UCSD-AML1 (cell line): ENCODE data around the gene BEGAIN.
A peak's percentile ranks its signal among the peaks of the same experiment; 100 is the strongest.

Experiments used
- DNase-seq: peaks from one replicate; lab custom pipeline; 2025; ENCODE audit not compliant: unreplicated experiment; lab: John Stamatoyannopoulos, UW

BEGAIN gene

DNA sequence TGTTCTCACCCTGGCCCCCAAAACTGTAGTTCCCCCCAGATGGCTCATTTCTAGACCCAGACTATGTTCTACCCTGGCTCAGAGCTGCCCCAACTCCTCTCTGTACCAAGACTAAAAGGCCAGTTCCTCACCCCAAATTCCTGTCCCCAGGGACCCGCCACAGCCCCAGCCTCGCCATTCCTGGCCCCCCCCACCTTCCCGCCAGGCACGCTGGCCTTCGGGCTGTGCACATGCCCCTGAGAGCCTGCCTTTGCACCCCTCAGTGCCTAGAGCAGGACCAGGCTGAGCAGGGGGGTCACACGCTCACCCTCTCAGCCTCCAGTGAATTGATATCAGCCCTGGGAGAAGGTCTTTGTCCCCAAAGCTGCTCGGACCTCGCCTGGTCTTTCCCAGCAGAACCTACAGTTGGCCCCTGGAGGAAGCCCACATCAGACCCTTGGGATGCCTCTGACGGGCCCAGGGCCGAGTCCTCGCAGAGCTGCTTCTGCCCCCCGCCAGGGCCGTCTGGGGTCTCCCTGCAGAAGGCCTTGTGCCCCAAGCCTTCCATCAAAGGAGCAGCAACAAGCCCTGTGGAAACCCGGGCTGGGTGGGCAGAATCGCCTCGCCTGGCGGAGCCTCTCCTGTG lies 32.4 kb downstream of the BEGAIN start:
- DNase-seq = no peak

DNA sequence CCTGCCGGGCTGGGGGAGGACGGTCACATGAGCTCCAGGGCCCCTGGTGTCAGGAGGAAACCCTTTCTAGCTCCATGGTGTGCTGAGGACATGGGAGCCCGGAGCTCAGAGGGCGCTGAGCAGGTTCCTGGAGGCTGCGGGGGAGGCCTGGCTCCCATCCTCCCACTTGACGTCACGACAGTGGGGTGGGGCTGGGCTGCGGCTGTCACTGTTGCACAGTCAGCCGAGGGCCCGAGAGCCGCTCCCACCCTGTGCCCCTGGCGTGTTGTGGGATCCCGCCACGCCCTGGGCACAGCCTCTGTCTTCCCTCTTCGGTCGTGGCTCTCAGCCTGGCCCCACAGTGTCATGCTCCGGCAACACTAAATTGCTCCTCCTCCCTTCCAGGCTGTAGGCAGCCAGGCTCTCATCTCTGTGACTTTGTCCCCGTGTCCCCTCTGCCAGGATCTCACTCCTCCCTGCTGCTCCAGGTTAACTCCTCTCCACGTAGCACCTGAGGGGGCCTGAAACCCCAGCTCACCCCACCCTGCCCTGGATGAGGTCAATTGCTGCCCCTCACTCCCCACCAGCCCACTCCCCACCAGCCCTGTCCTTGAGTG lies 33.0 kb downstream of the BEGAIN start:
- DNase-seq = no peak

DNA sequence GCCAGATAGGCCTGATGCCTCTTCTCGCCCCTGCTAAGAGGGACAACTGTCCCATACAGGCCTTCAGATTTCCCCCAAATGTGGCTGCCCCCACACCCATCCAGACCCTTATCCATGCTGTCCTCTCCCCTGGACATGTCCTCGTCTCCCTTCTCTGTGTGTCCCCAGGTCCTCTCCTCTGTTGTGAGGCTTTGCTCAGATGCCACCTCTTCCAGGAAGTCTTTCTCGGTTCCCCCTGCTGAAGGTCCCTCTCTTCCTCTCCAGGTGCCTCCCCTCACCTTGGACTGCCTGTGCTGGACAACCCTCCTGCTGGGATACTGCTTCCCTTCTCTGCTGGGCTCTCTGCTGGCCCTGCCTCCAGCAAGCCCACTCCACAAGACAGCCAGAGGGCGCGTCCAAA lies 33.7 kb downstream of the BEGAIN start:
- no peak for DNase-seq

DNA sequence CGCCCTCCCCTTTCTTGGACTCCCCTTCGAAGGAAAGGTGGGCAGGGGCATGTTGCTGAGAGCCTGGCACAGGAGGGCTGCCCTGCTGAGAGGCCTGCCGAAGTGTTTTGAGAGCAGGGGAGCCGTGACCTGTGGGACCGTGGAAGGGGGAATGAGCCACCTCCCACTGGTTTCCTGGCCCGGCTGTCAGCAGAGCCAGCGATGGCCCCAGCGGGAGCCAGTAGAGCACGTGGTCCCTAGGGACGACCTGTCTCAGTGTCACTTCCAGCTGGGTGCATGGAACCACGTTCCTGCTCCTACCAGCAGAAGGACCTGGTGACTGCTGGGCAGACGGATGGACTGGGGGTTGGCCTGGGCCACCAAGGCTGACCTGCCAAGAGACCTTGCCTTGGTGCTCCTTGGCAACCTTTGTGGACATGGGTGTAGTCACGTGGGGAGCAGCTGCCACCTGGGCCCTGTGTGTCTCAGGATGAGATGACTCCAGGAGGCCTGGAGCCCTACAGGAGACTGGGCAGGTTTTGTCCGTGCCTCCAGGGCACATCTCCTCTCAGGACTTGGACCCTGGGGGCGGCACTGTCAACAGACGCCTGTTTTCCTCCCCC lies 34.6 kb downstream of the BEGAIN start:
- no peak for DNase-seq

DNA sequence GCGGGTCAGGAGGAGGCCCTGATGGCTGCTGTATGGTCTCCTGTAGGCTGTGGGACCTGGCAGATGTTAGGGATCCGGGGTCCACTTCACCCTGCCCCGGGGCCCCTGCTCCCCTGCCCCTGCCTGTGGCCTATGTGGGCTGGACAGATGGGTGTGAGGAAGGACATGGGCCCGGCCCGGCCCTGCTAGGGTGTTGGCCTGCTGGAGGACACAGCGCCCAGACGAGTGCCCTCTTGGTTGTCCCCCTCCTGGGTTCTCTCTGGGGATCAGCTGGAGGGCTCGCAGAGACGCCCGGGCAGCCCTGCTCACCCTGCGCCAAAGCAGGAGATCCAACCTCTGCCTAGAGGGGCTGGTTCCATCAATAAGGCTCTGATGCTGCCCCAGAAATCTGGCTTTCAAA lies 36.2 kb downstream of the BEGAIN start:
- DNase-seq = no peak

DNA sequence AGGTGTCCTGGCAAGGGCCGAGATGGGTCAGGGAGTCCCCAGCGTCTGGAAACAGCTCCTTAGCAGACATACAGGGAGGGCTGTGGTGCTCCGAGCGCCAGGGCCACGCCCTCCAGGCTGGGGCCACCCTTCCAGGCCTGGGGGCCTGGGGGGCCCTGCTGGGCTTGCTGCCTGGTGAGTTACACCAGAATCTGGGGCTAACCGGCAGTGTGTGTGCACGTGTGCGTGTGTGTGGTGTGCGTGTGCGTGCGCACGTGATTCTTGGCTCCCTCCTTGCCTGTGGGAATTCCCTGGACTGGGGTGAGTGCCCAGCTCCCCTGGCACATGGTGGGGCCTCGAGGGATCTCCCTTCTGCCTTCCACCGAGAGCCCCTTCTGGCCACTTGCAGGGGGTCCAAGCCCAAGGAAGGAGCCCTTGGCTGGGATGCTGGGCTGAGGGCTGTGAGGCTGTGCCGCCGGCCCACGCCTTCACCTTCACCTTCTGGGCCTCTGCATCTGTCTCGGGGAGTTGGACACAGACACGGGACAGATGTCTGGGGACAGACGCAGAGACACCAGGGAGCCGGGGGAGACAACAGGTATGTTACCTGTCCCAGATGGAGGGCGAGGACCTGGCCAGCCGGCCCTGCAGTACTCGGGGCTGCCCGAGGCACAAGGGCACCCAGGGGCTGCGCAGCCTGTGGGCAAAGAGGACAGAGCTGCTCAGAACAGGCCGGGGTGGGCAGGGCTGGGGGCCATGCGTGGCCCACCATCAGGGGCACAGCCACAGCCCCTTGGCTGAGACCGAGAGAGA lies 37.2 kb downstream of the BEGAIN start:
- DNase-seq = no peak

DNA sequence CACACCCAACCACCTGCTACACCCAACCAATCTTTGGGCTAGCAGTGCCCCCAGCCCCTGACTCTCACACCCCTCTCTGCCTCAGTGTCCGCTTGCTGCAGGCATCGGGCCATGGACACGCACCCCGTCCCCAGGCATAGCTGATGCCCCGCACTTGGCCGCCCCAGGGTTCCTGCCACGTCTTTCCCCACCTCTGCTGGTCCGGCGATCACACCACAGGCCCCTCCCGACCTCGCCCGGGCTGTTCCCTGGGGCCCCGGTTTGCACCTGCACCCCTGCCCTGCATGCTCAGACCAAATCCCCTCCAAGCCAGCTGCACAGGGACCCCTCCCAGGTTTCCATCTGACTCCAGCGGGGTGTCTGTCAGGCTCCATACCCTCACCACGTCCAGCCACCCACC lies 38.3 kb downstream of the BEGAIN start:
- DNase-seq = no peak

DNA sequence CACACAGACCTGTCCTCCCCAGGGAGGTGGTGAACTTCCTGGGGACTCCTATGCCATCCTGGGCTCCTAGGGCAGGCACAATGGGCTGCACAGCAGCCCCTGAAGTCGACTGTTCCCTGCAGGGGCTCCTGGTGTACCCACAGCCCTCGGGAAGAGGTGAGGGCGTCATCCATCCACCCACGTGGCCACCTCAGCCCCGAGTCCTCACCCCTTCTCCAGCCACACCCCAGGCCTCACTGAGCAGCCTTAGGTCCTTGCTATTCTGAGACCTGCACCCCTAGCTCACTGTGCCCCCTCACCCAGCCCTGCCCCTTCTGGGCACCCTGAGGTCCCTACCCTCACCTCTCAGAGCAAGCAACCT lies 38.9 kb downstream of the BEGAIN start:
- no peak for DNase-seq

DNA sequence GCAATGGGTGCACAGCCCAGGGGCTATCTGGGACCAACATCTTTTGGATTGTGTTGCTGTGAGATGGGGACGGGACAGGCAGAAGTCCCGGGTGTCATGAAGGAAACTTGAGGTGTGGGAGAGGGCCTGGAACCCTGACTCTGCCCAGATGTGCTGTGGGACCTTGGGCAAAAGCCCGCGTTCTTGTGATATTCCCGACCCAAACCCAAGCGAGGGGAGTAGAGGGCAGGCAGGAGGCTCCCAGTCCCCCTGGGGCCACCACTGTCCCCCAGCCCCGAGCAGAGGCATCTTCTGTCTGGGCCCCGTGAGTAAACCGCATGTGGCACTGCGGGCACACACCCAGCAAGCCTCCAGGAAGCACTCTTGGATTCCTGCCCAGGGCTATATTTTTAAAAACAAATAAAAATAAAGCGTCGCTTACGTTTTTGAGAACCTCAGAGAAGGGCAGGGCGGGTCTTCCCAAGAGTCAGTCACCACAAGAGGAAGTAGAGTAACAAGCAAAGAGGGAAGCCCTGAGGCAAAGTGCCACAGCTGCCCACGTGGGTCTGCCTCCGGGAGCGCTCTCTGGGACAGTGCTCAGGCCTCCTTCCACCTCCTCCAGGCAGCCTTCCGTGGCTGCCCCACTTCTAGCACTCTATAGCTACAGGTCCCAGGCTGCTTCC lies 39.5 kb downstream of the BEGAIN start:
- DNase-seq = peak; percentile 64

DNA sequence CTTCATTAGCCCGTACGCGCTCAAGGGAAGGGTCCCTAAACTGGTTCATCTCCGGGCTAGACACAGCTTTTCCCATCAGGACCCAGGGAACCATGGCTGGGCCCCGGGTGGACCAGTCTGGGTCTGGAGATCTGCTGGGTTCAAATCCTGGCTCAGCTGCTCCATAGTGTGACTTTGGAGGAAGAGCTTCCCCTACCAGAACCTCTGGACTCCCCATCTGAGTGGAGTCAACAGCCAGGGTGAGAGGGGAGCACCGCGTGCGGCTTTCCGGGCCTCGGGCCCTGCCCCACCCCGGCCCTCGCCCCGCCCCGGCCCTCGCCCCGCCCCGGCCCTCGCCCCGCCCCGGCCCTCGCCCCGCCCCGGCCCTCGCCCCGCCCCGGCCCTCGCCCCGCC lies 41.2 kb downstream of the BEGAIN start:
- DNase-seq = no peak

DNA sequence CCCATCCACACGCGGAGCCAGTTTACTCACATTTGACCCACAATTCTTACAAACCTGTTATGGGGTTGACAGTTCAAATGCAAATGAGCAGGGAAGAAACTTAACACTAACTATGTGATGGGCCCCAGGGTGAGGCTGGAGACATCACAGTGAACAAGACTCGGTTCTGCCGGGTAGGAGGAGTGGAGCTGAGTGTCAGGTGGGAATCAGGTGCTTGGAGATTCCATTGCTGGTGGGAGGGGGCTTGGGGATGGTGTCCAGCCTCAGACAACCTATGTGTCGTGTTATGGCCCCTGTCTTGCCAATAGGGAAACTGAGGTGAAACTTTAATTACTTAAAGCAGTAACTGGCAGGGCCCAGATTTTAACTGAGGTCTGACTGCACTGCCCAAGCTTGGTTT lies 41.9 kb downstream of the BEGAIN start:
- DNase-seq = no peak

DNA sequence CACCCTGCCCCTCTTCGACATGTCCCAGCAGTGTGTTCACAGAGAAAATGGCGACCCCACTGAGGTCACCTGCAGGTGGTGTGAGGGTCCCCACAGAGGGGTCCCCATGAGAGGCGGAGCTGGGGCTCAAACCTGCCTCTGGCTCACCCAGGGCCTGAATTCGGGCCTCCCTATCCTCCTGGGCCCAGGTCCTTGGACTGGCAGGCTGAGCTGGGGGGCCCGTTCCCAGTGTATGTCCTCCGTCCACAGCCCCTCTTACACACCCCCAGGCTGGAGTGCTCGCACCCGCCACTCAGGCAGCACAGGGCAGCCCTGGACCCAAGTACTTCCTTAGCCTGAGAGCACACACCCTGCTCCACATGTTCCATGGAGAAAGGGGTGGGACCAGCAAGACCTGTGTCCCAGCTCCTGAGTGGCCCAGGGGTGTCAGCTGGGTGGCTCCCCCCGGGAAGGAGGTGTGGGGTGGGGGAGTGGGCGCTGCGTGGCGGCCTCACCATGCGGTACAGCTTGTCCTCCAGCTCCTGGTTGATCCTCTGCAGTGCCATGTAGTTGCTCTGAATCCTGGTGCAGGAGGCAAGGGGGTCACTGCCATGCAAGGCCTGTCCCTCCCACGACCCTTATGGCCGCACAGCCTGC lies 42.6 kb downstream of the BEGAIN start:
- no peak for DNase-seq

DNA sequence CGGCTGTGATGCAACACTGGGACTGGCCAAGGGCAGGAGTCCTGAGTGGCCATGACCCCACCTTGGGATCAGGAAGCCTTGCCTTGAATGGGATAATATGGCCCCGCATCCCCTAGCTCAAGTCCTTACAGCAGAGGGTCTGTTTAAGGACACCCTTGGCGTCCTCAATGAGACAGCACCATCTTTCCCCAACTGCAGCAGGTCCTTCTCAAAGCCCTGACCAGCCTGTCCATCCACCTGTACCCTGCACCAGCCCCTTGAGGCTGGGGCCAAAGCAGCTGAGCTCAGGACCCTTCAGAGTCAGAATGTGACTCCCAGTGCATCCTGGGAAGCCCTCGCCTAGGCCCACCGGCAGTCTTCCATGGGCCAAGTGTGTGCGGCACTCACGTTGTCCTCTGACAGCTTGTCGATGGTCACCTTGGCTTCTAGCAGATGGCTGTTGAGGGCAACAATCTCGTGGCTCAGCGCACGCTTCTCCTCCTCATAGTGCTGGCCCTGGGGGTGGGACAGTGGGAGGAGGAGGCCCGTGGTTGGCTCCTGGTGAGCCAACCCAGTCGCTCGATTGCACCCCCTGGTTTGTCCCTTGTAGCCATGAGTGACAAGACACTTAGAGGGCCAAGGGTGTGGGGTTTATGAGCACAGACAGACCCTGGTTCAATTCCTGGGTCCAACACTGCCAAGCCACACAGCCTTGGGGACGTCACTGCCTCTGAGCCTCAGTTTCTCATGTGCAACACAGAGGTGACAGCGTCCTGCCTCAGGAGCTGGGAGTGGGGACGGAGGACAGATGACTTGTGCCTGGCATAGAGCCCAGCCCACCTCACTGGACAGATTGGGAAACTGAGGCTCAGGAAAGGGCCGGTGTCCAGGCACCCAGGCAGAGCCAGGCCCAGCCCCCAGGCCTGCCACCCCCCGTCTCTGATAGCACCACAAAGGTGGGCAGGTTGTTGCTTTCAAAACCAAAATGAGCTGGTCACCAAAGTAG lies 43.5 kb downstream of the BEGAIN start:
- no peak for DNase-seq

DNA sequence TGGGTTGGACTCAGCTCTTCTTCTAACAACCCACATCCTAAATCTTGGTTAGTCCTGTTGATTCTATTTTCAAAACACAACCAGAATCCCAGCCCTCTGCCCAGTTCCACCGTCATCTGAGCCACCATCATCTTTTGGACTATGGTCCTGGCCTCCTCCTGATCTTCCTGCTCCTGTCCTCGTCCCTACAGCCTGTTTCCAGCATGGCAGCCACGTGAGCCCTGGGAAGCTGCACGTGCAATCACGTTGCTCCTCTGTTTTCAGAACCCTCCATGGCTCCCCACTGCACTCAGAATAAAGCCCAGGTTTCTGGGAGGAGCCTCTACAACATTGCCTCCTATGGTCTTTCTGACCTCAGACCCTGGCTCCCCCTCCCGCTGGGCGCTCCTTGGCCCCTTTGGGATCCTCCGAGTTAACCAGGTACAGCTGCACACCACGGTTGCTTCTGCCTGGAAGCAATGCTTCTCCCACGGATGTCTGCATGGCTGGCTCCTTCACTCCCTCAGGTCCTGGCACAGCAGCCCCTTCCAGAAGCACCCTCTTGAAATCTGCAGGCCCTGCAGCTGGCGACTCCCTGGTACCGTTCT lies 44.5 kb downstream of the BEGAIN start:
- DNase-seq = no peak

DNA sequence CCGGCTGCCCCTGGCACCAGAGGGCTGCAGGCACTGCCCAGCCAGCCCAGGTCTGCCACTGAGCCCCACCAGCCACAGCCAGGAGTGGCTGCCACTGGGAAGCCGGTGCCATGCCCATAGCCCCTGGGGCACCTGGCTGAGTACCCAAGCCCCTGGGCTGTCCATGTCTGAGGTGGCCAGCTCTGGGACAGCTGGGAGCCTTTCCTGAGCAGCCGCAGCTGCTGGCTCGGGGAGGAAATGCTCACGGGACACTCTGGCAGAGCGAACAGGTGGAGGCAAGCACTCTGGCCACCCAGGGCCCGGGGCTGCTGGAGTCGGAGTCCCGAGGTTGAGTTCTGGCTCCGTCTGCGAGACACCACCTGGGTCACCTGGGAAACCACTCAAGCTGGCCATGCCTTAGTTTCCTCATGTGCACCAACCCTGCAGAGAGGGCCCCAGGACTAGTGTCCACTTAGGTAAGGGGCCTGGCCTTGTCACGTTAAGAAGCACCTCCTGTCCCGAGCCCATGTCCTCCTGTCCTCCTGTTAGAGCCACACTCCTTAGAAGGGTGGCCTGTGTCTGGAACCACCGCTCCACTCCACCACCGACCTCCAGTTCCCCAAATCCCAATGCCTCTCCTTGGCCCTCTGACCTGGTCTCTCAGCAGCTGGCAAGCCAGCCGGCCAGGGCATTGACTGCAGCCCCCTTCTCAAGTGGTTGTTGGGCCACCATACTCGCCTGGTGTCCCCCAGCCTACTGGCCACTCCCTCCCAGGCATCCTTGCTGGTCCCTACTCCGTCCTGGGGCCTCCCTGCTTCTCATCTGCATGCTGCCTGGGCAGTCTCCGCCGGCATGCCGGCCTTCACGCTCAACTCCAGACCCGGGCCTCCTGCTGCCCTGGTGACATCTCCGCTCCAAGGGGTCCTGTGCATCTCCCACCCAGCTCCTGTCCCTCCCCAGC lies 45.3 kb downstream of the BEGAIN start:
- DNase-seq = no peak

DNA sequence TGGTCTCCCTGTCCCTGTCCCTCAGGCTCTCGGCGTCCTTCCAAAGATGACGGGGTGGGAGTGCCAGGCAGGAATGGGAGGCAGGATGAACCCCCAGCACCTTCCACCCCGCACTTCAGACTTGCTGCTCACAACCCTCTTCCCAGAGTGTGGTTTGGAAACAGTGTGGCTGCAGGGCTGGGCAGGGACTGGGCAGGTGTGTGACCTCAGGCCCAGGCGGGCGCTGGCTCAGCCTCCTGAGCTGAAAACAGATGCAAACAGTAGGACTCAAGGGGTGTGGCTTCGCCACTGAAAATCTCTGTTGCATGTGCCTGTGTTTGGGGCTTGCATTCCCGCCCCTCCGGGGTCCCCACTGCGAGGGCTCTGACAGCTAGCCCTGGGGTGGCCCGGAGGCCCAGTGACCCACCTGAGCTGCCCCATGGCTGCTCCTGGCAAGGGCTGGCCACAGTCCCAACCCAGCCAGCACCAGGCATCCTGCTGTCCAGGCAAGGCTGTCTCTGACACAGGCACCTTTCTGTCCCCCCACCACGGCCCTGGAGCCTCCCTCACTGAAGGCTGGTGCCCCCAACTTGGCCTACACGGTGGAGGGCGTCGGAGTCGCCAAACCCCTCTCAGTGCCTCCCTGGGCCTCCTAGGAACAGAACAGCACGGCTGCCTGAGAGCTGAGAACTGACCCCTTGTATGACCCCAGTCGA lies 46.1 kb downstream of the BEGAIN start:
- DNase-seq = no peak

DNA sequence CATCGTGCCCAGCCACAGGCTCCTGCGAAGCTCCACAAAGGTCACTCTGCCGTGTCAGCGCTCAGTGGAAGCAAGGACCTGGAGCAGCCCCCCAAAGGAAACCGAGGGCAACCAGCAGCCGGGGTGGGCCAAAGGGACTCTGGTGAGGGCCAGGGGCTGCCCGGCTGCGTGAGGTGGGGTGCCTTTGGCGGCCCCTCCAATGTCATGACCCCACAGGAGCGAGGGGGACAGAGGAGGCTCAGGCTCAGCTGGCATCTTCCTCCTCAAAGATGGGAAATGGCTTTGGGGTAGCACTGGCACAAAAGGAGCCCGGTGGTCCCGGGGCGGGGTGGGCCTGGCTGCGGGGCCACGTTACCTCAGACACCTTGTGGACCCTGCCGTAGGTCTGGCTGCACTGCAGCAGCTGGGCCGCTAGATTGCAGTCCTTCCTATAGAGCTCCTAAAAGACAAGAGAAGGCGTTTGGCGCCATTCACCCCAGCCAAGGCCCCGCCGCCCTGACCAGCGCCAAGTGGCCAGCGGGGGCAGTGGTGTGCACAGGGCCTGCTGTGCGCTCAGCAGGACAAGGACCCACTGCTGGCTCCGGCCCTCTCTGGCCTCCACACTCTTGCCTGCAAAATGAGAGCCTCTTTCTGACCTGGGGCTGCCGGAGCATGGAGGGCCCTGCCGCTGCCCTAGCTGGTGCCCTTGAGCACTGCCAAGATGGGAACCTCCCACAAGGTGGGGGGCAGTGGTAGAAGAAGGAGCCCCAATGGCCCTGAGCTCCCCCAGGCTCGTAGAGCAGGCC lies 46.9 kb downstream of the BEGAIN start:
- DNase-seq = no peak
